HG03378 (cell line): Measurements from ENCODE around the gene LDLRAD4.

ENCODE experiments used
- ATAC-seq: cut with Tn5 transposase; IDR thresholded peaks from one replicate; pipeline ENCODE4 v1.9.1; 2021; ENCODE audit warnings: mild to moderate bottlenecking, moderate library complexity; ENCODE audit not compliant: unreplicated experiment

Gene LDLRAD4

DNA sequence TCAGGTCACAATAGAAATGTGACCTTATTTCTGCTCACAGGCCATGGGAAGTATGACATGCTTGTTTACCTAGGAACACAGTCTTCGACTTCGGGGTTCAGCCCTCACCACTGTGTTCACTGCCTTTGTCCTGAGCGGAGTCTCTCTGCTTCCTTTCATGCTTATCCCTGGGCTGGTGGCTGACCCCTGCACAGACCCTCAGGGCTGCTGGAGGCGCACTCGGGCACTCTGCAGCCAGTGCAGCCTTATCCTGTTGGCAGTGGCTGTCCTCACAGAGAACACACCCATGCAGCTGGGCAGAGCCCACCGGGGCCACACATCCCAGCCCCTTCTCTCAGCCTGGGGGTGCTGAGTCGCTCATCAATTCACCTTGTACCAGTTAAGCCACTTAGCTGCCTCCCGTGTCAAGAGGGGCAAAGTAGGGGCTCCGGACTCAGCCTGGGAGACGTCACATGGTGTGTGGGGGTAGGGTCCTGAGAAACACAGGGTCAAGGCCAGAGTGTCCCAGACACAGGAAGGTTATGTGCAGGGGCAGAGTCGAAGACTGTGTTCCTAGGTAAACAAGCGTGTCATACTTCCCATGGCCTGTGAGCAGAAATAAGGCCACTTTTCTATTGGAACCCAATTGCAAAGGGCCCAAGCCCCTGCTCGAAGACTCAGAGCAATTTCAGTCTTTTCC is 400.3 kb downstream of the LDLRAD4 start:
- ATAC-seq = no peak

DNA sequence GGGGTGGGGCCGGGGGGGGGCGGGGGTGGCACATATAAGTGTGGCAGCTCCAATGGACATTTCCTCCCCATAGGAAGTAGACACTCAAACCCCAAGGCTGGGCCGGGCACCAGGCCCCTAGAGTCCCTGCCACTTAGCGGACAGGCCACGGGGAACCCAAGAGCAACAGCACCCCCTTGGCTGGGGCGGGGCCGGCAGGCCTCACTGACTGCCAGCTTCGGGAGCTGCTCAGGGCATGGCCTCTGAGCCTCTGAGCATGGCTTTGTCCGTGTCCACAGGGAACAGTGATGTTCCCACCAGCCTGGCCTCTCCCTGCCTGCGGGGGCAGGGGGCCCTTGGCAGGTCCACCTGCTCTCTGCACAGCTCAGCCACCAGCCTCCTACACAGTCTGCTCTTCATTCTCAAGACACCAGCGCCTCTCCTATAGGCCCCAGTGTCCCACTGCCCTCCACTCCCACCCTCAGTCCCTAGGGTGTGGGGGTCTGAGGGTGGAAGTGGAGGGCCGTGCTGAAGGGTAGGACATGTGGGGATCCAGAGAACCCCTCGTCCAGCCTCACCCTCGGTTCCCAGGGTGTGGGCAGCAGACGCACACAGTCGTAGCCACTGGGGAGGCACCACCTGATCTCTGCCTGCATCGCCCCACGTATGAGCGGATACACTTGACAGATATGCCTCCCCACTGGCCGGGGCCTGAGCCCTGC is 401.1 kb downstream of the LDLRAD4 start:
- no peak for ATAC-seq

DNA sequence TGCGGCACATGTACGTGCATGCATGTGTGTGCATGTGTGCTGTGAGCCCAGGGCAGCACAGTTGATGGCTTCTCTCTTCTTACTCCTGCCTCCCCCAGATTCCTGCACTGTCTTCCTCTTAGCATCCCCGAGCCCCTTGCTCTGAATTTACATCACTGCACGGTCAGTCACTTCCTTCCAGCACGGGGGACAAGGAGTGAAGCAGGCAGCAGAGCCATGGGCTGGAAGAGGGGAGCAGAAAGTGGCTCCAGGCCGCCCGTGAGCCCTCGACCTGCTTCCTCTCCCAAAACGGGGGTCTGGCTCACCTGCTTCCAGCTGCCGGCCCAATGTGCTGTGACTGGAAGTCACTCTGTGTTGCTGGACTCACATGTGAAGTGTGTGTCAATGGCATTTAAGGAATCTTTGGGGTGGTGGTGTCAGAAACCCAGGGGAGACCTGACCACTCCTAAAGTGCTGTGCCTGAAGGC is 401.7 kb downstream of the LDLRAD4 start:
- ATAC-seq = no peak

DNA sequence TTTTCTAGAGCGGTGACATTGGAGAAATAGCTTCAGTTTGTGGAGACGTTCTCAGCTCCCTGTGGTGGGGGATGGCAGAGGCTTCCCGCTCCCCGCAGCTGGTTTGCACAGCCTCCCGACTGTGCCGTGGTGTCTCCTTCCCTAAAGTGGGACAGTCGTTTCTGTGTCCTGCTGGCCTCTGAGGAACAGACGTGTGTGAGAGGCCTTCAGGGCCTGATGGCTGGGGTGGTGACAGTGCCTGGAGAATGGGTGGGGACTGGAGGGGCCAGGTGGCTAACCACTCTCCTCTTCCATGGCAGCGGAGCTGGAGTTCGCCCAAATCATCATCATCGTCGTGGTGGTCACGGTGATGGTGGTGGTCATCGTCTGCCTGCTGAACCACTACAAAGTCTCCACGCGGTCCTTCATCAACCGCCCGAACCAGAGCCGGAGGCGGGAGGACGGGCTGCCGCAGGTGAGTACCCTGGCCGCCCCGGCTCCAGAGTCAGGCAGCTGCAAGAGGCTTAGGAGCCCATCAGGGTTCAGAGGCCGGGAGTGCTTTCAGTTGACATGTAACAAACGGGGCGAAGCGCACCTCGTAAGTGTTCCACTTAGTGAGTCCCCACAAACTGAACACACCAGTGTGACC is 402.4 kb downstream of the LDLRAD4 start:
- no peak for ATAC-seq

DNA sequence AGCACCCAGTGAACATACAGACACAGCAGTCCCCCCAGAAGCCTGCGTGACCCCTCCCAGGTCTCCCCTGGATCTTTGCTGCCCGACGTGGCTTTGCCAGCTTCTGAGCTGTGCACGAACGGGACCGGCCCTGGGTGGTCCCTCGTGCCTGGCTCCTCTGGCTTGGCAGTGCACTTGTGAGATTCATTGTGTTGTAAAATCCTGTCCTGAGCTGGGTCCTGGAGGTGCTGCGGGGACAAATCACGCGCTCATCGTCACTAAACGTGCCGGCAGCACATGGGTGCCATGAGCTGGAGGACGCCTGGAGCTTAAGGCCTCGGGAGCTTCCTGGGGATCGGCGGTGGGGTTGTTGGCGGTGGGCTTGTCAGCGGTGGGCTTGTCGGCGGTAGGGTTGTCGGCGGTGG is 402.9 kb downstream of the LDLRAD4 start:
- no peak for ATAC-seq

DNA sequence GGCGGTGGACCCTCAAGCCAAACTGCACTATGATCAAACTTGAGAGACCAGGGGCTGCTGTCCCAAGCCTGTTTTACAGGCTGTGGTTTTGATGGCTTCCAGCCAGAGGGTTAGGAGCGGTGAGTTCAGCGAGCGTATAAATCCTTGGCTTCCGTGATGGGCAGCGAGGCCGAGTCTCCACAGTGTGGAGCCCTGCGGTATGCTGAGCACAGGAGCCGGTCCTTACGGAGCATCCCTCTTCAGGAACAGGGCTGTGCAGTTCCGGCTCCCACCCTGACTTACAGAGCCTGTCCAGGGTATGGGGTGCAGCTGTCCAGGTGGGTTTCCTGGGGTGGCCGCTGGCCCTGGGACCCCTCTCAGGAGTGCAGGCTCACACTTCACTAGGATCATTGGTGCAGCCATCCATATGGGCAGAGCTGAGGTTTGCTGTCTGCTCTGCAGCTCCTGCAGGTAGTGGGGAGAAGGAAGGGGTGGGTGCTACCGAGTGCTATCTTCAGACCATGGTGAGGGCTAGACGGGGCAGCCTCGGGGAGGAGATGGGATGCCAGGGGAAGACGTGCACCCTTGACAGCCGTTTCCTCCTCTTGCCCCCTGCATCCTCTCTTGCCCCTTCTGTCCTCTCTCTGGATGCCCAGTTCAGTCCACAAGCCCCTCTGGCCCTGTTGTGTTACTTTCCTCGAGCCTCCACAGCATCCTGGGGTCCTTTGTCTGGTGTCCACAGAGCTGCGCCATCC is 403.5 kb downstream of the LDLRAD4 start:
- ATAC-seq = no peak

DNA sequence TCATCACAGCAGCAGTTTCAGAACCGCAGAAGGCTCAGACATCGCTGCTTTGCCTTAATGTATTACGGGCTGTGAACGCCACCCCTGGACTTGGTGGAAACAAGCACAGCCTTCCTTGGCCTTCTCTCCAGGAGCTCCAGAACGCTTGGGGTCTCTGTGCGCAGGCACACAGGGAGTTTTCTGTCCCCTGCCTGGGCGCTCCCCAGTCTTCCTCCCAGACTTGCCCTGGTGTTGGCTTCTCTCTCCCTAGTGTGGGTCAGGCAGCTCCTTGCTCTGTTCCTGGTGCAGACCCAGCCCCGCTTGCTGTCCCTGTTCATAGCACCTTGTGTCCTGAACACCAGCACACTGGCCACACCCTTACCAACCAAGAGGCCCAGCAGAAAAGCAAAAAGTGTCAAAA is 404.2 kb downstream of the LDLRAD4 start:
- ATAC-seq = no peak

DNA sequence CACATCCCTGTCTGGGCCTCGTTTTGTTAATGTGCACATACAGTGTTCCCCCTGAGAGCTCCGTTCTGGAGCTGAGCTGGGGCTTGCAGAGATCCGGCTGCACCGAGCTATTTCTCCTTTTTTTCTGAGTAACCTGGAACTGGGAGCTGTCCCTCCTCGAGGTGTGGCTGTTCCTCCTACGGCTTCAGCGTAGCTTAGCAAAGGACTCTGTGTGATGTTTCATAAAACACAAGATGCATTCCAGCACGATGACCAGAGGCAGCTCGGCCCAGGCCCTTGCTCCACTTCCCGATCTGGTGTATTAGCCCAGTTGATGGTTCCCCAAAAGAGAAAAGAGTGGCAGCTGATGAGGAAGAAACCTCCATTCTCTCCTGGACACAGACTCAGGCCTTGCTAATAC is 404.8 kb downstream of the LDLRAD4 start:
- no peak for ATAC-seq

DNA sequence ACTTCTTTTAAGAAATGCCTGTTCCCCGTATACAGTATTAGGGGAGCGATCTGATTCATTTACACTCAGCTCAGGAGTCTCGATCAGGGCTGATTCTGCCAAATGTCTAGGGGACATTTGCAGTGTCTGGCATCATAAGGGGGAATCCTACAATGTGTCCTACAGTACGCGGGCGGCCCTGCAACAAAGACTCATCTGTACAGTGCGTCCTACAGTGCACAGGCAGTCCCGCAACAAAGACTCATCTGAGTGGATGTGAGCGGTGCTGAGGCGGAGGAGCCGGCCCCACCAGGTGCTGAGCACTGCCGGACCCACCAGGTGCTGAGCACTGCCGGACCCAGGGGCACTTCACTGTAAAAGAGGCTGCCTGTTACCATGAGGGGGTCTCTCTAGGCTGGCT is 405.3 kb downstream of the LDLRAD4 start:
- no peak for ATAC-seq

DNA sequence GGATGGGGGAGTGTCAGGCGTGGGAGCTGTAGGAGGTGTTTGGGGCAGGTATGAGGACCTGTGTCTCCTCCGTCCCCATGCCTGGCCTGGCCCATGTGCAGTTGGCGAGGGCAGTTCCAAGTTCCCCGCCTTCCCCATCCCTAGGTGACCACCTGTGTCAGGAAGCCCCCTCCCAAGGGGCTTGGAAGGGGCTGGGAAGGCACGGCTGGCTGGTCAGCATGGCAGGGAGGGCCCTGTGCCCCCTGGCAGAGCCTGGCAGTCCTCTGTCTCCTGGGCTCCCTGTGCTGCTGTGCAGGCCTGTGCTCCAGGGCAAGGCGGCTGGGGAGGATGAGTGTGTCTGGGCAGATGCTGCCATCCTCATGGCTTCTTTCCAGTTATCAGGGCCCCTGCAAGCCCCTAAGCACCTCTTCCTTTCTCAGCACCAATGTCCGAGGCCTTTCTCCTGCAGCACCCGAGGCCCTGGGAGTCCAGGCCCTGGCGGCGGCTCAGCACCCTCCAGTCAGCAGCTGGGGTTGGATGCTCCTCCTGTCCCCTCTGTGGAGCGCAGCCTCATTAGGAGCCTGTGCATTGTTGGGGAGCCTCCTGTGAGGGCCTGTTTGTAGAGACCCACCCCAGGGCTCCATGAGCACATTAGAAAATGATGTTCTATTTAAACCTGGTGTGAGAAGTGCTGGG is 406.1 kb downstream of the LDLRAD4 start:
- no peak for ATAC-seq

DNA sequence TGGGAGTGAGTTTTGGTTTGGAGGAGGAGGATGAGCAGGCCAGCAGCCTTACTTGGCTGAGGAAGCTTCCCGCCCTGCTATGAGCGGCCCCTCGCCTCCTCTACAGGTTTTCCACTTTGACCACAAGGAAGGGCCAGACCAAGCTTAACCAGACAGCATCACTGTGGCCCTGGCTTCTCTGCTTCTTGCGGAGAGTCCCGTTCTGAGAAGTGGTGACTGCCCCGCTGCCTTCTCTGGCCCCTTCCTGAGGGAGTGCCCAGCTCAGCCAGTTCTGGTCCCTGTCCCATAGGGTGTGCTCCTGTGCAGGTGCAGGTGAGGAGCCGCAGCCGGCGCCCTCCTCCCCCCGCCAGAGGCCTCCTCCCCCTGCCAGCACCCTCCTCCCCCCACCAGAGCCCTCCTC is 406.8 kb downstream of the LDLRAD4 start:
- no peak for ATAC-seq

DNA sequence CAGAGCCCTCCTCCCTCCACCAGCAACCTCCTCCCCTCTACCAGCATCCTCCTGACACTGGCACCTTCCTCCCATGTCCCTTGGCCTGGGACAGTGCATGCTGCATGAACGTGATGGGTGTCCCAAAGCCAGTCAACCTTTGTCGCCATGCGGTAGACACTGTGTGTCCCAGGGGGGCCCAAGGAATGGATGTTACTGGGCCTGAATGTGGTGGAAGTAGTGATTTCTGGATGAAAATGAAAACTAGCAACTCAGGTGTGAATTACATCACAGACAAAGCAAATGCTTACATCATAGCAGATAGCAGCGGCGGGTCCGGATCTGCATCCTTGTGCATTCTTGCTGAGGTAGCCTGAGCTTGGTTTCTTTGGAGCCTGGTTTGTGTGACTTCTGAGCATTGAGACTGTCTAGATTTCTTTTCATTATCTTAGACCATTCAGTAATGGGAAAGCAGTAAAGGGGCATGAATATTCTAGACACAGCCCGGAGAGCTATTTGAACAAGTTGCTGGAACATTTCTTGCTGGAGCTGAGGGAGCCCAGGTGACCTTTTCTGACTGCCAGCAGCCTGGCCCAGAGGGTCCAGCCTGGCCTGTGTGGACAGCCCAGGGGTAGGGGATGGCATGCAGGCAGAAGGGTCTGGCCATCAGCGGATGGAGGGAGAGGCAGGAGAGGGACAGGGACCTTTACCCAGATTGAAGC is 407.4 kb downstream of the LDLRAD4 start:
- no peak for ATAC-seq

DNA sequence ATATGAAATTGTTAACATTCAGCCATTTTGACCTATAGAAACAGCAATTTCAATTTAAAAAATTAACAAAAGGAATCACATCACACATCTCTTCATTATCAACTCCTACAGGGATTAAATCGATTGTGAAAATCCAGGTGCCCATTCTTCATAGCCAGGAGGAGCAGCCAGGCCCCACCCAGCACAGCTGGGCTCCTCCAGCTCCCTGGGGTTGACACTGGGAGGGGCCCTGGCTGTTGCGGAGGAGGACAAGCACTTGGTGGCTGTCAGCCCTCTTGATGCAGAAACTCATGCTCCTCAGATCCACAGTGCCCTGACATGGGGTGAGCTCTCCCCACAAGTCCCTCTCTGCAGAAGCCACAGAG is 408.0 kb downstream of the LDLRAD4 start:
- ATAC-seq = no peak

DNA sequence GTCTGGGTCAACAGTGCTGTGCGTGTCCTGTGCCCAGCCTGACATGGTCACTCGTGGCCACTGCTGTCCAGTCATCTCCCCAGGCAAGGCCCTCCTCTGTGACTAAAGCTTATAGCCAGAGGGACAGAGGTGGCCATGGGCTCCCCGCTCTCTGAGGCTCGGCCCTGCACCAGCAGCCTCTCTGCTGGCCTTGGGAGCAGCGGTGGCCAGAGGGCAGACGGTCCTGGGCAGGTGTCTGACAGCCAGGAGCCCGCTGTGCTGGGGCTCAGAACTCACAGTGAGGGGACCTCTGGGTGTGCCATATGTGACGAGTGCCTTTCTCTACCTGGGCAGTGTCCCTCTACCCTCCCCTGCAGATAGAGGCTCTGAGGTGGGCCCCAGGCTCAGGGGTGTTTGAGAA is 409.1 kb downstream of the LDLRAD4 start:
- ATAC-seq = no peak

DNA sequence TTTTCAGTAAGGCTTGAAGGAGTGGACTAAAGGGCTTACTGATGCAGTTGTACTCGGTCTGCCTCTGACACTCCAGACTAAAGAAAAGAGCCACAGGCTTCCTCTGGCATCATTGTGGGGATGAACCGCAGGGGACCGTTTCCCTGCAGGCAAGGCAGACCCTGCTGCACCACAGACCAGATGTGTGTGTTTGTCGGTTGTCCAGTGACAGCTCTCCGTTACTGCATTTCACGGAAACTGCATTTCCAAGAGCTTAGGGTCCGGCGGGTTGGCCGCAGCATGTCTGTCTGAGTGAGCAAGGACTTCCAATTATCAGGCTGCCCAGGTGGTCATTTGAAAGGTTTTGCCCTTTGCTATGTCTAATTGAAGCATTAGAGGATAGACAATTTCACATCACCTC is 409.7 kb downstream of the LDLRAD4 start:
- no peak for ATAC-seq

DNA sequence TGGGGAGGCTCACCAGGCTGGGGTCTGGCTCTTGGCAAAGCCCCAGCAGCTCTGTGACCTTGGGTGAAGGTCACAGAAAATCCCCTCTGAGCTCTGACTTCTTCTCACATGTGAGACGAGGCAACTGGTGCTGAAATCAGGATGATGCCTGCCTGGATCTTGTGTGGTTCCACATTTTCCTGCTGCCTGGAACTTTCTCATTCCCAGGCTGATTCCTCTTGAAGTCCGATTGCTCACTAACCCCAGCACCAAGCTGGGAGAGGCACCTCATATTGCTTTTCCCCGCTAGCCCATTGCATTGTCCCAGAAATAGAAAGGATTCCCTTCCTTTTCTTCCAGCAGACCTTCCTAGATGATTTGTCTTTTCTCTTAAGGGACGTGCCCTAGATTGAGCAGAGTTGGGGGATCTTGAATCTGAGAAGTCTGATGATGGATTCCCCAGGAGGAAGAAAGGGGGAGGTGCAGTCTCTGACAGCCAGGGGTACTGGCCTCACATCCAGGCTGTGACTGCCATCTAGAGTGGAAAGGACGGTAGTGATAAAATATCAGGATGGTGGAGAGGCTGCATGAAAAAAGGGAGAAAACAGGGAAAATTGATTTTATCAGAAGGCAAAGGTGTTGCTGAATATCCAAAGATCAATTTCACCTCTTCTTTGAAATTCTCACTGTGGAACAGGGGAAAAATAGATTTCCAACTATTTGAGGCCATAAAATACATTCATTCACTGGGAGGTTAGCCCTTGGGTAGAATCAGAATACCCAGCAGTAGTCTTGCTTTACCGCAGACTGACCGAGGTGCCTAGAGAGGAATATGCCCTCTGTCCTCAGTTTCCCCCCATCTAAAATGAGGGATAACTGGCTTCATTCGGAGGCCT is 411.5 kb downstream of the LDLRAD4 start:
- ATAC-seq = peak; percentile 70

DNA sequence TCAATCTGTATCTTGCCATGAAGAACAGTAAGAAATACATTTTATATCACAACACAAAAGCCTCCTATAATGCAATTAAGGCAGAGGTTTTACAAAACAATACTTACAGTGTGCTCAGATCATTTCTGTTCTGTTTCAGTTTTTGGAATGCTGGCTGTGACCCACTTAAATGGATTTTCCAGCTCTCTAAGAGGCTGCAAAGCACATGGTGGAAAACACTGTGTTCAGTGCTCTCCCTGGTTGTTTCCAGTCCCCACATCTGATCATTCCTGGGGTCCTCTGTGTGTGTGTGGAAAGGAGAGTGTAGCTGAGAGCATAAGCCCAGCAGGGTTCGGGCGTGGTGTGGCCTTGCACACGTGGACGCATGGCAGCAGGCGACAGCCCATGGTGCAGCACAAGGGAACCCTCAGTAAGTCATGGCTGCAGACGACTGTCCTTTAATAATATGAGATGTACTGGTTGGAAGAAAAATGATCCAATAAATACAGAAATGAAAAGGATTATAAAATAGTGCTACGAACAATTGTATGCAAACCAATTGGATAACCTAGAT is 412.2 kb downstream of the LDLRAD4 start:
- no peak for ATAC-seq

DNA sequence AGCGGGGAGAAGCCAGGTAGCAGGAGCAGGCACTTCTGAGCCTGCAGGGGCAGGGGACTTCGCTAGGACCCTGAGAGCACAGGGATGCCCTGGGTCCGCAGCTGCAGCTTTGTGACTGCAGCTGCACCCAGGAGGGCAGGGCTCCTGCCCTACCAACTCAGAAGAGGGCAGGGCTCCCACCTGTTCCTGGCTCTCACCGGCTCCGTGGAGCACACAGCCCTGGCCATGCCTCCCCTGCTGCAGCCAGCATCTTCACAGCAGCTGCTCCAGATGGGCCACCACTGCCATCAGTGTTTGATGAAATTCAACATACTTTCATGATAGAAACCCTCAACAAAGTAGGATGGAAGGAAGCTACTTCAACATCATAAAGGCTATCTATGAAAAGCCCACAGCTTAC is 415.1 kb downstream of the LDLRAD4 start:
- ATAC-seq = no peak

DNA sequence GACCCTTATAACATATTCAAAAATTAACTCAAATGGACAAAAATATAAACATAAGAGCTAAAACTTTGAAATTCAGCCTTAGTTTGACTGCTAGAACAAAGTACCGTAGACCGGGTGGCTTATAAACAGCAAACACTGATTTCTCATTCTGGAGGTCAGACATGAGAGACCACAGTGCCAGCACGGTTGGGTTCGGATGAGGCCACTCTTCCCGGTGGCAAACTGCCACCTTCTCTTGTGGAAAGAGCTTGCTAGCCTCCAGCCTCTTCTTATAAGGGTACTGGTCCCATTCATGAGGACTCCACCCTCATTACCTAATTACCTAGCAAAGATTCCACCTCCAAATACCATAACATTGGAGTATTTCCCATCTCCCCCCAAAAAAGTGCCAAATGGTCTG is 416.5 kb downstream of the LDLRAD4 start:
- no peak for ATAC-seq
